Activated naive CD8-positive, alpha-beta T cell treated with anti-CD3 and anti-CD28 coated beads, Interleukin-2, amount 10 ng/mL, durations not matched to agents 7 days and 5 days (primary cell): ENCODE results near the gene HCFC1. TPM values are rescaled to one million over a fixed set of nuclear protein-coding genes. Genes with fewer than 3 reads are reported as not detected.

ENCODE experiments used
- ATAC-seq: fragments of 150-1000 bp; cut with Tn5 transposase; one replicate; pipeline ENCODE4 v1.10.0; 2021; ENCODE audit warnings: low read depth, moderate library complexity
- POLR2A ChIA-PET: fragments of 350-600 bp; sonication (Branson Sonifier 250); formaldehyde crosslinking; loops from one replicate; lab custom pipeline; 2021; ENCODE audit warnings: antibody characterized with exemption; lab: Charles Lee
- DNase-seq: peaks from one replicate; pipeline ENCODE4 v3.0.0; 2021
- H3K27ac Mint-ChIP-seq: one replicate; pipeline ENCODE4 v1.8.0; 2022; ENCODE audit warnings: mild to moderate bottlenecking, mixed read lengths
- H3K27me3 Mint-ChIP-seq: one replicate; pipeline ENCODE4 v1.8.0; 2022; ENCODE audit warnings: mild to moderate bottlenecking, moderate library complexity, mixed read lengths
- H3K36me3 Mint-ChIP-seq: one replicate; pipeline ENCODE4 v1.8.0; 2021; ENCODE audit warnings: mild to moderate bottlenecking, mixed read lengths
- H3K4me1 Mint-ChIP-seq: one replicate; pipeline ENCODE4 v1.8.0; 2021; ENCODE audit warnings: mixed read lengths
- H3K4me3 Mint-ChIP-seq: one replicate; pipeline ENCODE4 v1.8.0; 2022; ENCODE audit warnings: mild to moderate bottlenecking, moderate library complexity, mixed read lengths
- H3K9me3 Mint-ChIP-seq: one replicate; pipeline ENCODE4 v1.8.0; 2021; ENCODE audit warnings: mixed read lengths
- total RNA-seq, 2 experiments: library from RNA; stranded (reverse); gene quantifications; one replicate each; pipeline ENCODE4 v1.2.3, GENCODE V29; 2021

The HCFC1 gene
- total RNA-seq, 2 experiments from 2014 or later, result 101 to 107 TPM

GRCh38 chrX:153913211-153913610 is 58.4 kb downstream of the HCFC1 start:
- H3K27me3 Mint-ChIP-seq, result no peaks in the 10 kb centered on the region
- POLR2A ChIA-PET, result no interaction called here
- no peak overlapping the region for H3K27ac Mint-ChIP-seq
- H3K4me1 Mint-ChIP-seq, result peaks cover 5% of the 10 kb centered on the region
- DNase-seq, result no peak
- H3K4me3 Mint-ChIP-seq, result no peak overlapping the region
- H3K9me3 Mint-ChIP-seq, result no peaks in the 10 kb centered on the region
- H3K36me3 Mint-ChIP-seq, result peaks cover 14% of the 10 kb centered on the region
- ATAC-seq, result no peak

GRCh38 chrX:153911798-153912197 is 59.8 kb downstream of the HCFC1 start:
- ATAC-seq (no peak), DNase-seq (no peak)
- Mint-ChIP-seq H3K4me1 (peaks cover 6% of the 10 kb centered on the region), H3K36me3 (peaks cover 9% of the 10 kb centered on the region), H3K27ac (no peak overlapping the region), H3K9me3 (no peaks in the 10 kb centered on the region), H3K27me3 (no peaks in the 10 kb centered on the region), H3K4me3 (no peak overlapping the region)
- POLR2A ChIA-PET, result interaction anchor here (1.6 to 2.5 kb wide), 2 partner anchors 11 to 14 kb away, joined by 6 to 15 read pairs; partner anchors contain the start of gene ARHGAP4

- DNase-seq, result no peak
Measured at GRCh38 chrX:153910446-153910845, 61.2 kb downstream of the HCFC1 start.

GRCh38 chrX:153909980-153910360 is 61.6 kb downstream of the HCFC1 start:
- Mint-ChIP-seq H3K4me3 (no peak overlapping the region), H3K9me3 (no peaks in the 10 kb centered on the region), H3K36me3 (peaks cover 5% of the 10 kb centered on the region), H3K27ac (no peak overlapping the region), H3K4me1 (peaks cover 9% of the 10 kb centered on the region), H3K27me3 (no peaks in the 10 kb centered on the region)
- POLR2A ChIA-PET, result interaction anchor here (1.3 kb wide), 1 partner anchor 183 kb away, joined by 3 read pairs; no protein-coding TSS in a partner anchor
- no peak for ATAC-seq
- DNase-seq, result no peak

More at GRCh38 chrX:153910446-153910845, 61.2 kb downstream of the HCFC1 start:
- H3K4me1 Mint-ChIP-seq, result peaks cover 9% of the 10 kb centered on the region
- no peak for ATAC-seq
- POLR2A ChIA-PET, result interaction anchor here (0.7 to 2.5 kb wide), 4 partner anchors 12 to 183 kb away, joined by 3 to 15 read pairs (median 5); partner anchors contain the start of gene ARHGAP4
- H3K4me3 Mint-ChIP-seq, result no peak overlapping the region
- no peak overlapping the region for H3K27ac Mint-ChIP-seq
- no peaks in the 10 kb centered on the region for H3K27me3 Mint-ChIP-seq
- H3K9me3 Mint-ChIP-seq, result no peaks in the 10 kb centered on the region
- H3K36me3 Mint-ChIP-seq, result peaks cover 5% of the 10 kb centered on the region

- no peak for ATAC-seq
- H3K27ac Mint-ChIP-seq, result no peak overlapping the region
- no peak for DNase-seq
- peaks cover 9% of the 10 kb centered on the region for H3K4me1 Mint-ChIP-seq
- POLR2A ChIA-PET, result interaction anchor here (1.3 kb wide), 1 partner anchor 182 kb away, joined by 3 read pairs; no protein-coding TSS in a partner anchor
- H3K36me3 Mint-ChIP-seq, result peaks cover 5% of the 10 kb centered on the region
- no peaks in the 10 kb centered on the region for H3K9me3 Mint-ChIP-seq
- H3K27me3 Mint-ChIP-seq, result no peaks in the 10 kb centered on the region
- H3K4me3 Mint-ChIP-seq, result no peak overlapping the region
Measured at GRCh38 chrX:153909024-153909979, 62.3 kb downstream of the HCFC1 start.

GRCh38 chrX:153908219-153908860 is 63.3 kb downstream of the HCFC1 start:
- ATAC-seq (no peak), DNase-seq (no peak)
- POLR2A ChIA-PET, result no interaction called here
- H3K4me3 Mint-ChIP-seq, result no peak overlapping the region
- H3K36me3 Mint-ChIP-seq, result peaks cover 5% of the 10 kb centered on the region
- no peaks in the 10 kb centered on the region for H3K9me3 Mint-ChIP-seq
- H3K27me3 Mint-ChIP-seq, result no peaks in the 10 kb centered on the region
- peaks cover 16% of the 10 kb centered on the region for H3K4me1 Mint-ChIP-seq
- no peak overlapping the region for H3K27ac Mint-ChIP-seq

GRCh38 chrX:153907456-153907855 is 64.2 kb downstream of the HCFC1 start:
- Mint-ChIP-seq H3K27ac (no peak overlapping the region), H3K36me3 (peaks cover 5% of the 10 kb centered on the region), H3K4me1 (peaks cover 19% of the 10 kb centered on the region), H3K27me3 (no peaks in the 10 kb centered on the region), H3K9me3 (no peaks in the 10 kb centered on the region), H3K4me3 (no peak overlapping the region)
- no peak for ATAC-seq
- no peak for DNase-seq
- POLR2A ChIA-PET, result interaction anchor here (0.8 to 2.4 kb wide), 4 partner anchors 16 to 42 kb away, joined by 3 to 16 read pairs (median 6); no protein-coding TSS in a partner anchor

- H3K9me3 Mint-ChIP-seq, result no peaks in the 10 kb centered on the region
- H3K27ac Mint-ChIP-seq, result peak overlapping the region; percentile 51
- no peaks in the 10 kb centered on the region for H3K36me3 Mint-ChIP-seq
- DNase-seq (no peak), ATAC-seq (peak; percentile 35)
- no peaks in the 10 kb centered on the region for H3K27me3 Mint-ChIP-seq
- POLR2A ChIA-PET, result interaction anchor here (0.7 to 2.4 kb wide), 5 partner anchors 15 to 43 kb away, joined by 3 to 16 read pairs (median 3); no protein-coding TSS in a partner anchor
- H3K4me1 Mint-ChIP-seq, result peaks cover 25% of the 10 kb centered on the region
- no peak overlapping the region for H3K4me3 Mint-ChIP-seq
Measured at GRCh38 chrX:153906126-153906917, 65.3 kb downstream of the HCFC1 start.

- peaks cover 29% of the 10 kb centered on the region for H3K4me1 Mint-ChIP-seq
- H3K27ac Mint-ChIP-seq, result no peak overlapping the region
- POLR2A ChIA-PET, result interaction anchor here (2.2 to 2.4 kb wide), 2 partner anchors 18 to 22 kb away, joined by 10 to 16 read pairs; no protein-coding TSS in a partner anchor
- H3K4me3 Mint-ChIP-seq, result no peak overlapping the region
- no peak for ATAC-seq
- no peaks in the 10 kb centered on the region for H3K9me3 Mint-ChIP-seq
- H3K36me3 Mint-ChIP-seq, result no peaks in the 10 kb centered on the region
- no peak for DNase-seq
- H3K27me3 Mint-ChIP-seq, result no peaks in the 10 kb centered on the region
Measured at GRCh38 chrX:153905481-153906095, 66.0 kb downstream of the HCFC1 start.

- H3K4me1 Mint-ChIP-seq, result peaks cover 30% of the 10 kb centered on the region
- H3K27me3 Mint-ChIP-seq, result no peaks in the 10 kb centered on the region
- POLR2A ChIA-PET, result no interaction called here
- H3K27ac Mint-ChIP-seq, result peak within 1 kb of the TSS; percentile 82
- H3K36me3 Mint-ChIP-seq, result no peaks in the 10 kb centered on the region
- DNase-seq (no peak), ATAC-seq (peak; percentile 17)
- peak within 1 kb of the TSS; percentile 28 for H3K4me3 Mint-ChIP-seq
- no peaks in the 10 kb centered on the region for H3K9me3 Mint-ChIP-seq
Measured at GRCh38 chrX:153903991-153904957, 67.3 kb downstream of the HCFC1 start, which contains the start of gene AVPR2. Gene AVPR2, plus strand, starts transcription at chrX:153904673. Its CDS starts 473 bp downstream, at chrX:153905146.

GRCh38 chrX:153903238-153903980 is 68.2 kb downstream of the HCFC1 start:
- POLR2A ChIA-PET, result no interaction called here
- peaks cover 29% of the 10 kb centered on the region for H3K4me1 Mint-ChIP-seq
- H3K27me3 Mint-ChIP-seq, result peaks cover 4% of the 10 kb centered on the region
- peak overlapping the region; percentile 82 for H3K27ac Mint-ChIP-seq
- ATAC-seq, result no peak
- peaks cover under 1% of the 10 kb centered on the region for H3K9me3 Mint-ChIP-seq
- no peak for DNase-seq
- H3K36me3 Mint-ChIP-seq, result no peaks in the 10 kb centered on the region
- H3K4me3 Mint-ChIP-seq, result peak overlapping the region; percentile 57
